Measurements from ENCODE around the gene SMU1.

- no peak for TF ChIP-seq POLR2A (IDR thresholded peaks at IDR 0.05; ENCODE audit: low read depth, low read length)
- no peak for TF ChIP-seq POLR2AphosphoS5 (IDR thresholded peaks at IDR 0.05; ENCODE audit: low read depth, low read length)
- TF ChIP-seq TAF1 (IDR thresholded peaks at IDR 0.05; ENCODE audit: low read depth, low read length) = no peak
- TF ChIP-seq POU2F2 (IDR thresholded peaks at IDR 0.05; ENCODE audit: low read depth, low read length) = no peak
- TF ChIP-seq SPI1 (IDR thresholded peaks at IDR 0.05; ENCODE audit: low read depth, low read length) = no peak
- TF ChIP-seq PAX5 (IDR thresholded peaks at IDR 0.05; ENCODE audit: insufficient read depth, low read length, severe bottlenecking) = no peak
Observed at GRCh38 chr9:33029231-33029786, 47.2 kb downstream of the SMU1 start.
